ENCODE measurements around the gene MGRN1. TPM values are rescaled to one million over a fixed set of nuclear protein-coding genes. Genes with fewer than 3 reads are reported as not detected.

MGRN1 gene
- total and polyA plus RNA-seq, 2 donors (not counting 1 experiment from before 2014, with no cell fraction given) = 5.4 to 26.1 TPM

DNA sequence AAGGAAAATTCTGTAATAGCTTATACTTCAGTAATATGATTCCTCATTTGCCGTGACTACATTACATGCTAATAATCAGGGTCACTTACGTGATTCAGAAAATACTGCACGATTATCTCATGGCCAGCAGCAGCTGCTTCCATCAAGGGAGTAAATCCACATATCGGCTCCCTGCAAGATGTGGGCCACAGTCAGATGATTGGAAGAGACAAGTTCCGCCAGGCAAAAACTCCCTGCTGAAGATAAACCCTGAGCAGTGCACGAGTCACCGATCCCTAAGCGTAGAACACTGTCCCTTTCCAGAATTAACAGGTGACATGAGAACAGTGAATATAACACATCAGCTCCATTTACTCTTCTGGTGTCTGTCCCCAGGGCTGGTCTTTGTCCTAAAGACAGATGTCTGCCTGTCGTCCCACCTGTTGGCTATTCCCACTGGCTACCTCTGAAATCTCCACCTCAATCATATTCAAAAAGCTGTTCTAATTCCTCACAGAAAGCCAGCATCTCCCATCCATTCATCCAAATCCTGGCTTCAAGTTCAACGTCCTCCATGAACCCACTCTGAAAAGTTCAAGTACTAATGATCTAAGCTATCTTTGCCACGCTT, 100.1 kb downstream of the MGRN1 start:
- H2AFZ ChIP-seq (ENCODE audit: low read length) = no peak overlapping the region
- no peaks in the 10 kb centered on the region for H3K27me3 ChIP-seq (ENCODE audit: control insufficient read depth, insufficient read depth, low read length)
- no peak for DNase-seq (ENCODE audit: low read depth in 2 of 2)
- H4K20me1 ChIP-seq (ENCODE audit: control insufficient read depth, extremely low read depth, insufficient read depth, low read length) = no peaks in the 10 kb centered on the region
- H3K79me2 ChIP-seq (ENCODE audit: control insufficient read depth, insufficient read depth, low read length) = no peaks in the 10 kb centered on the region
- TF ChIP-seq, protein P1, sequence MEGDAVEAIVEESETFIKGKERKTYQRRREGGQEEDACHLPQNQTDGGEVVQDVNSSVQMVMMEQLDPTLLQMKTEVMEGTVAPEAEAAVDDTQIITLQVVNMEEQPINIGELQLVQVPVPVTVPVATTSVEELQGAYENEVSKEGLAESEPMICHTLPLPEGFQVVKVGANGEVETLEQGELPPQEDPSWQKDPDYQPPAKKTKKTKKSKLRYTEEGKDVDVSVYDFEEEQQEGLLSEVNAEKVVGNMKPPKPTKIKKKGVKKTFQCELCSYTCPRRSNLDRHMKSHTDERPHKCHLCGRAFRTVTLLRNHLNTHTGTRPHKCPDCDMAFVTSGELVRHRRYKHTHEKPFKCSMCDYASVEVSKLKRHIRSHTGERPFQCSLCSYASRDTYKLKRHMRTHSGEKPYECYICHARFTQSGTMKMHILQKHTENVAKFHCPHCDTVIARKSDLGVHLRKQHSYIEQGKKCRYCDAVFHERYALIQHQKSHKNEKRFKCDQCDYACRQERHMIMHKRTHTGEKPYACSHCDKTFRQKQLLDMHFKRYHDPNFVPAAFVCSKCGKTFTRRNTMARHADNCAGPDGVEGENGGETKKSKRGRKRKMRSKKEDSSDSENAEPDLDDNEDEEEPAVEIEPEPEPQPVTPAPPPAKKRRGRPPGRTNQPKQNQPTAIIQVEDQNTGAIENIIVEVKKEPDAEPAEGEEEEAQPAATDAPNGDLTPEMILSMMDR (conservative IDR thresholded peaks at IDR 0.05 in 1 of 2, IDR thresholded peaks at IDR 0.05 in 1 of 2; ENCODE audit: low read depth in 1 of 2, low read length in 2 of 2) = no peak
- no peak for TF ChIP-seq EZH2 (IDR thresholded peaks at IDR 0.05; ENCODE audit: low read length, missing control alignments)
- no peak overlapping the region for H3K9ac ChIP-seq (ENCODE audit: insufficient read depth, low read length)
- H3K4me2 ChIP-seq (ENCODE audit: extremely low read depth, insufficient read depth, low read length) = no peak overlapping the region
- no peak overlapping the region for H3K4me3 ChIP-seq (replicated peaks in 1 of 4; ENCODE audit: control extremely low read depth in 1 of 4, insufficient read depth in 1 of 4, low read depth in 3 of 4, low read length in 4 of 4)
- H3K36me3 ChIP-seq (ENCODE audit: control insufficient read depth, insufficient read depth, low read length) = peaks cover 8% of the 10 kb centered on the region
- H3K9me3 ChIP-seq (ENCODE audit: control insufficient read depth, insufficient read depth, low read depth, low read length) = no peaks in the 10 kb centered on the region
- H3K27ac ChIP-seq (ENCODE audit: insufficient read depth, low read length) = no peak overlapping the region
- H3K4me1 ChIP-seq (ENCODE audit: control insufficient read depth, extremely low read depth, insufficient read depth, low read length) = no peaks in the 10 kb centered on the region

DNA sequence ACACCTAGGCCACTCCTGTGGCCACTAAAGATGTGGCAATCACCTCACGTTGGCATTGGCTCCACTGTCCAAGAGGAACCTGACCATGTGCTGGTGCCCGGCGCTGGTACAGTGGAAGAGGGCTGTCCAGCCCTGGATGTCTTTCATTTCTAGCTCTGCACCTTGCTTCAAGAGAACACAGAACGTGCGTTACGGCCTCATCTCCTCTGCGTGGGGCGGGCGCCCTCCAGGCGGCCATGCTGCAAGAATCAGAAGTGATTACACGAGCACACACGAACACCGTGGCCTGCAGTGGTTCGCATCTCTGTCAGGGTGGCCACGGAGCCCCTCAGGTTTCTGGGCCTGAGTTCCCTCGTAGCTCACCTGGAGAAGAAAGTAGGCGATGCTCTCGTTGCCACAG, 102.0 kb downstream of the MGRN1 start:
- H3K4me3 ChIP-seq (replicated peaks in 1 of 4; ENCODE audit: control extremely low read depth in 1 of 4, insufficient read depth in 1 of 4, low read depth in 3 of 4, low read length in 4 of 4) = no peak overlapping the region

DNA sequence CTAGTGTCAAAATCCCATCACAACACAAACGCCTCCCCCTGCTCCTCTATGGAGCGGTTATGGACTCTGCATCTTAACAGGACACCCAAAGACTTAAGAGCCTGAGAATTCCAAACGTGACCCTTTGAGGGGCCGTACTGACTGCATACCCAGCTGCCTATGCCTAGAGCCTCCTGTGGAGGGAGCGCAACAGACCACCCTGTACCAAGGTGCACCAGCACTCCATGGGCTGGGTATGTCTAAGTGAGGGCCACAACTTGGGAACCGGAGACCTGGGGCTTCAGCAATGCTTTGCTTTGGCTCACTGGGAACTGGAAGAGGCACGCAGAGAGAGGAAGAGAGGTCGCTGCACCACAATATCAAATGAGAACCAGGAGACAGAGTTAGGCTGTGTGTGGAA, 104.0 kb downstream of the MGRN1 start:
- Histone ChIP-seq H4K20me1 (ENCODE audit: control insufficient read depth, extremely low read depth, insufficient read depth, low read length) (no peaks in the 10 kb centered on the region), H3K36me3 (ENCODE audit: control insufficient read depth, insufficient read depth, low read length) (peaks cover 11% of the 10 kb centered on the region), H3K27ac (ENCODE audit: insufficient read depth, low read length) (no peak overlapping the region), H3K4me3 (replicated peaks in 1 of 4; ENCODE audit: control extremely low read depth in 1 of 4, insufficient read depth in 1 of 4, low read depth in 3 of 4, low read length in 4 of 4) (no peak overlapping the region), H3K9me3 (ENCODE audit: control insufficient read depth, insufficient read depth, low read depth, low read length) (no peaks in the 10 kb centered on the region), H3K27me3 (ENCODE audit: control insufficient read depth, insufficient read depth, low read length) (no peaks in the 10 kb centered on the region), H3K9ac (ENCODE audit: insufficient read depth, low read length) (no peak overlapping the region), H3K4me2 (ENCODE audit: extremely low read depth, insufficient read depth, low read length) (no peak overlapping the region), H3K4me1 (ENCODE audit: control insufficient read depth, extremely low read depth, insufficient read depth, low read length) (no peaks in the 10 kb centered on the region), H2AFZ (ENCODE audit: low read length) (no peak overlapping the region), H3K79me2 (ENCODE audit: control insufficient read depth, insufficient read depth, low read length) (peaks cover 9% of the 10 kb centered on the region)
- no peak for DNase-seq (ENCODE audit: low read depth in 2 of 2)
- TF ChIP-seq, protein P1 (conservative IDR thresholded peaks at IDR 0.05 in 1 of 2, IDR thresholded peaks at IDR 0.05 in 1 of 2; ENCODE audit: low read depth in 1 of 2, low read length in 2 of 2) = no peak
- TF ChIP-seq EZH2 (IDR thresholded peaks at IDR 0.05; ENCODE audit: low read length, missing control alignments) = no peak

More for the DNA sequence above, 102.0 kb downstream of the MGRN1 start:
- Histone ChIP-seq H3K9ac (ENCODE audit: insufficient read depth, low read length) (no peak overlapping the region), H3K36me3 (ENCODE audit: control insufficient read depth, insufficient read depth, low read length) (peaks cover 11% of the 10 kb centered on the region), H3K4me1 (ENCODE audit: control insufficient read depth, extremely low read depth, insufficient read depth, low read length) (no peaks in the 10 kb centered on the region), H2AFZ (ENCODE audit: low read length) (no peak overlapping the region), H3K27ac (ENCODE audit: insufficient read depth, low read length) (no peak overlapping the region), H3K27me3 (ENCODE audit: control insufficient read depth, insufficient read depth, low read length) (no peaks in the 10 kb centered on the region), H3K79me2 (ENCODE audit: control insufficient read depth, insufficient read depth, low read length) (no peaks in the 10 kb centered on the region), H3K9me3 (ENCODE audit: control insufficient read depth, insufficient read depth, low read depth, low read length) (no peaks in the 10 kb centered on the region), H3K4me2 (ENCODE audit: extremely low read depth, insufficient read depth, low read length) (no peak overlapping the region), H4K20me1 (ENCODE audit: control insufficient read depth, extremely low read depth, insufficient read depth, low read length) (no peaks in the 10 kb centered on the region)
- no peak for DNase-seq (ENCODE audit: low read depth in 2 of 2)
- no peak for TF ChIP-seq EZH2 (IDR thresholded peaks at IDR 0.05; ENCODE audit: low read length, missing control alignments)
- TF ChIP-seq, protein P1 (conservative IDR thresholded peaks at IDR 0.05 in 1 of 2, IDR thresholded peaks at IDR 0.05 in 1 of 2; ENCODE audit: low read depth in 1 of 2, low read length in 2 of 2) = no peak

Data from fibroblast of lung (primary cell).